NCI-H524 treated with DMSO at 0.1 percent for 48 hours (cell line): ENCODE results near the gene LMX1B.

Experiments used
- DNase-seq: peaks from one replicate; lab custom pipeline; 2025; lab: John Stamatoyannopoulos, UW

Gene LMX1B

DNA sequence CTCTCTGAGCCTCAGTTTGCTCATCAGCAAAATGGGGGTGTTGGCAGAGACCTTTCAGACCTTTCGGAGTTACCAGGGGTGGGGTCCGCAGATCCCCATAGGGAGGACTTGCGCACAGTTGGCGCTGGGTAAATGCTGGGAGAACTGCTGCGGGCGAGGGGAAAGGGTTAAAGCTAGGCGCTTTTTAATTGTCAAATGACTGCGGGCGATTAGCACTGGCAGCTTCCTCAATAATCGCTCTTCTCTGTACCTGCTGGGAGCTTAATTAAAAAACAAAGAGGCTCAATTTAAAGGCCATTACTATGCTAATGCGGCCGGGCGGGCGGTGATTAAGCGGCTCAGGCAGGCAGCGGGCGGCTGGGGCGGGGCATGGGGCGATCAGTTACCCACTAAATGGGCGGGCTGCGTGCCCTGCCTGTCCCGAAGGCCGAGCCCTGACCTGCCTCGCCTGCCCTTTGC, 63.0 kb downstream of the LMX1B start:
- DNase-seq: peak; percentile 62

DNA sequence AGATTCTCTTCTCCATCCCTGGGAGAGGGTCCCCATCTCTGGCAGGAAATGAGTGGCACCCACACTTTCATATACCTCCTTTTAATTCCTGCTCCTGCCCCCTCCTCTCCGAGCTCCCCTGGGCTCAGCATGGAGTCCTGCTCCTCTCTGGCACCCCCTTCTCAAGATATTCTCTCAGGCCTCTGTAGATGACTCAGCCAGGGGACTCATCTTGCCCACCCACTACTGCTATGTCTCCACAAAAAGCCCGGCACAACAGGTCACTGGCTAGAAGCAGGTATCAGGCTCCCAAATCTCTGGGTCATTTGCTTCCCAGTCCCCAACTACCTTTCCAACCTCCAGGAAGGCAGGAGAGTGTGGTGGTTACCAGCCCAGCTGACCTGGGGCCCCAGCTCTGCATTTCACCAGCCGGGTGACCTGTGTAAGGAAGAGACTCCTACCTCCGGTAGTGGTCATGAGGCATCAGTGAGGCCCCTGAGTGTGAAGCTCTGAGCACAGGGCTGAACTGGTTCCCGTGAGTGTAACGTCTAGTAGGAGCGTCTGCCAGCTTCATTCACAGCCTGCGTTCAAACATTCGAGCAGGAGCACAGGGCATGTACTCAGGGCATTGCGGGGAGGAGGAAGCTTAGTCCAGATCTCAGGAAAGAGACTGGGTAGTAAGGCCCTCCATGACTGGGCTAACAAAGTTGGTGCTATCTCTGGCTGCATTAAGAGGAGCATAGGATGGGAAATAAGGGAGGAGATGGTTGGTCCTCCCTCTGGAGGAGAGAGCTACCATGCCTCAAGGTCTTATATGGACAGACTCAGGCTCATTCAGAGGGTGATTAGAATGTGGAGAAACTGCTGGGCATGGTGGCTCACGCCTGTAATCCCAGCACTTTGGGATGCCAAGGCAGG, 63.7 kb downstream of the LMX1B start:
- no peak for DNase-seq

DNA sequence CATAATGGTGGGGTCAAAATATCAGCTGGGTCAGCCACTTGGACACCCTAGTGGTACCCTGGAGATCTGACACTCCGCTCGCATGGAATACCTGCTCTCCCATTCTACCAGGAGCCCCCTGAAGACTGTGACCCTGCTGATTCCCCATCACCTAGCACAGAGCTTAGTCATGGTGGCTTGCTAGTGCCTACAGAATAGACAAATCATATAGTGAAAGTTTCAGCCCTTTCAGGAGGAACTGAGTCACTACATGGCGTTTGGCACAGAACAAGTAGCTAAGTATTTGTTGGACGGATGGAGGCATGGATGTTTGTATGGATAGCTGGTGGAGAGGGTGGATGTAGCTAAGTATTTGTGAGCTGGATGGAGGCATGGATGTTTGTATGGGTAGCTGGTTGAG, 65.3 kb downstream of the LMX1B start:
- DNase-seq: no peak

DNA sequence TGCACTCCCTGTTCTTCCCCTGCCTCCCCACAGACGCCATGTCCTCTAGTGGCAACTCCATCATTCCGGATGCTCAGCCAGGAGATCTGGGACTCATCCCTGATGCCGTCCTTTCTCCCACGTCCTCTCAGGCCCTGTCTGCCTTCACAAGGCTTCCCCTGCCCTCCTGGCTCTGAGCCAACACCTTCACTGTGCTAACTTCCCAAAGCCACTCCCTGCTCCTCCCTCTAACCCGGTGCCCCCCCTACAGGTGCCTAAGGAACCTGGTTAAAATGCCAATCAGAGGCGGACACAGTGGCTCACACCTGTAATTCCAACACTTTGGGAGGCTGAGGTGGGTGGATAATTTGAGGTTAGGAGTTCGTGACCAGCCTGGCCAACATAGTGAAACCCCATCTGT, 67.6 kb downstream of the LMX1B start:
- DNase-seq: no peak

DNA sequence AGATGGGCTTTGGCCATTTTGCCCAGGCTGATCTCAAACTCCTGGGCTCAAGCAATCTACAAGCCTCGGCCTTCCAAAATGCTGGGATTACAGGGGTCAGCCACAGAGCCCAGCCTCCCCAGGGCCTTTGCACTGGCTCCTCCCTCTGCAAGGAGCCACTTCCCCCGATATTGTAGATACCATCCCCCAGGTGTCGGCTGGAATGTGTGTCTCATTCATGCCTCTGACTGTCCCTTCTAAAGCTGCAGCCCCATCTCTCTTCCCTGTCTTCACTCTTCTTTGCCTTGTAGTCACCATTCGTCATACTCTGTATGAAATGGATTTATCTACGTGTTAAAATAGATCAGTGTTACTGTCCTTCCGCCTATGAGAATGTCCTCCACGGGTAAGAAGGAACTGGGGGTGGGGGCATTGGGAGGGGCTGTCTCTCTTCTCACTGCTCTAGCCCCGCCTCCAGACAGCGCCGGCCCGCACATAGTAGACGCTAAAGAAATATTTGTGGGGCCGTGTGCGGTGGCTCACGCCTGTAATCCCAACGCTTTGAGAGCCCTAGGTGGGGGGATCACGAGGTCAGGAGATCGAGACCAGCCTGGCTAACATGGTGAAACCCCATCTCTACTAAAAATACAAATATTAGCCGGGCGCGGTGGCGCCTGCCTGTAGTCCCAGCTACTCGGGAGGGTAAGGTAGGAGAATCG, 68.5 kb downstream of the LMX1B start:
- DNase-seq: no peak

DNA sequence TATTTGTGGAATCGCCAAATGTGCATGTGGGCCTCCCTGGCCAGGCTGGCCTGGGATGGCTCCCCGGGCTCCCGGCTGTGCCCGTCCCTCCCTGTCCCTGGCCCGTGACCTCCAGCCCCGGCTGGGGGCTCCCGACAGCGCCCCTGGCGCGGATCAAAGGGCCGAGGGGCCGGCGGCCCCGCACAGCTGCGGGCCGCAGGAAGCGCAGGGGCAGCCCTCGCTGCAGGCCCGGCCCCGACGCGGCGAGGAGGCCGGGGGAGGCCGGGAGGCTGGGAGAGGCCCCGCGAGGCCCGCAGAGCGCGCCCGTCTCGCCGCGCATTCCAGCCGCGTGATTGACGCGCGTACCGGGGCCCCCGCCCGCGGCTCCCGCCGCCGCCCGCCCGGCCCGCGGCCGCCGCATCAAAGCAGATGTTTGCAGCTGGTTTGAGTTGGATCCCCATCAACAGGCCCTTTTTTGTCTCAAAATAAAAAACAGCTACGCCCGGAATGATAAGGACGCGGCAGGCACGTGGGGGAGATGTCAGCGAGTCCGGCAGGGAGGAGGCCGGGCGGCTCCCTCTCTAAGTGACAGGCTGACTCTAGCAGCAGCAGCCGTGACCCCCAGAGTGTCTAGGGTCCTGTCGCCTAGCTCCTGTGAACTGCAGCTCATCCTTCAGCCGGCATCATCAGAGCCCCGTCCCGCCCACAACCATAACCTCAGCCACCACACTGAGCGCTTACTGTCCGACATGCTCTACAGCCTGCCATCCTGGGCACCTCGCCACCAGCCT, 69.4 kb downstream of the LMX1B start:
- no peak for DNase-seq

DNA sequence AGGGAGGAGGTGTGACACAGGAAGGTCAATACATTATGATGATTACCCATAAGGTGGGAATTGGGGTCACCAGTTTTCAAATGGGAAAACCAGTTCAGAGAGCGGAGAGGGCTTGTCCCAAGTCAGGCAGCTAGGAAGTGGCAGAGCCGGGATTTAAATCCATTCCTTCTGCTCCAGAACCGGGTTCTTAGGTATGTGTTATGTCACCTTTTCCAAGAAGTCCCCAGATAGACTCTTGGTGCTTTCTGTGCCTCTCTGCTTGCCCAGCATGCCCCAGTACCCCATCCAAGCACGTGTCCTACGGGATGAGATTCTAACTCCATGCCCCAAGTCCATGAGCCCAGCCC, 69.9 kb downstream of the LMX1B start:
- DNase-seq: no peak

DNA sequence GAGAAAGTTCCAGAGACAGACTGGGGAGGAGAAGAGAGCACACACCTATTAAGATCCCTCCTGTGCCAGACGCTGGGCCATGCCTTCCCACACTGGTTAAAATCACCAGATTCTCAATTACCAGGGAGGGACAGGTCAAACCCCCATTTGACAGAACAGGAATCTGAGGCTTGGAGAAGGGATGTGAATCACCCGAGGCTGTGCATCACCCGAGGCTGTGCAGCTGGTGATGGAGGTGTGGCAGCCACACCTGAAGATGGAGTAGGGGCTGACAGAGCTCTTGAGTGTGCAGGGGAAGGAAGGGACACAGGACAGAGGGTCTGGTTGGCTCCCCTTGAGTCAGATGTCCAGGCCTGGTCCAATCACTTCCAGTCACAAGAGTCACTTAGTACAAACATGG, 70.6 kb downstream of the LMX1B start:
- DNase-seq: no peak

DNA sequence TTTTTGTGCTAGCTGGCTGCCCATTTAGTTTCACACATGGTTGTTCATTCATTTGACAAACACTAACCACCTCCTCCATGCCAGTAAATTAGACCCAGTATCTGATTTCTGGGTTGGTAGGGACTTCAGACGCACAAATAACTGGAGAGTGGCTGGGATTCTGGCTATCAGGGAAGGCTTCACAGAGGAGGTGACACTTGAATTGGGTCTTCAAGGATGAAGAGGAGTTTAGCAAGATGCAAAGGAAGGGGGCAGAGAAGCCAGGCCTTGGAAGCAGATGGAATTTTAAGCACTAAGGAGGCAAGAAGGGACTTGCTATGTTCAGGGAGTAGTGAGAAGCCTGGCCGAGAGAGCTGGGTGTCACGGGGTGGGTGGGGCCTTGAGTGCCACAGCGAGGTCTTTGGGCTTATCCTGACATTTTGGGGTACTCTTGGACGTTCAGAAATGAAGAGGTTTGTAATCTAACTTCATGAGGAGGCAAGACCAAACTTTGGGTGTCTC, 71.3 kb downstream of the LMX1B start:
- no peak for DNase-seq

DNA sequence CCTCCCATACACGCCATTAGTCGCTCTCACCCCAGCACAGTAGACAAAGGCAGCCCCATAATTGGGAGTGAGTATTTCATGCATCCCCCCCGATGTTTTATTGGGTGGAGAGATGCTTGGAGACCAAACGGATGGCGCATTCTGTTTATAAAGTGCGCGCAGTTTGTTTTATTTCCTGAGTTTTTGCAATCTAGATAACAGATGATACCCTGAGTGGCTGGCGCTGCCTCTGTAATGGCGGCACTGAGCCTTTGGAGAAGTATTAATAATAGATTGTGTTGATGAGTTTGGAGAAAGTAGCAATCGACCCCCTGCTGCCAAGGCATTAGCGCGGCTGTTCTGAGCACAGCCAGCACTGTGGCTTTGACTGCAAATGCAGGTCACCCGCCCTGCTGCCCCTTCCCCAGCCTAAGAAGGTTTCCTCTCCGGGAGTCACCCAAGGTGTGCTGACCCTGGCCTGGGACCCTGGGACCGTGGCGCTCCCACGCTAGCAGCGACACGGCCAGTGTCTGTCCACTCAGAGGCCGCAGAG, 74.3 kb downstream of the LMX1B start:
- DNase-seq: no peak

DNA sequence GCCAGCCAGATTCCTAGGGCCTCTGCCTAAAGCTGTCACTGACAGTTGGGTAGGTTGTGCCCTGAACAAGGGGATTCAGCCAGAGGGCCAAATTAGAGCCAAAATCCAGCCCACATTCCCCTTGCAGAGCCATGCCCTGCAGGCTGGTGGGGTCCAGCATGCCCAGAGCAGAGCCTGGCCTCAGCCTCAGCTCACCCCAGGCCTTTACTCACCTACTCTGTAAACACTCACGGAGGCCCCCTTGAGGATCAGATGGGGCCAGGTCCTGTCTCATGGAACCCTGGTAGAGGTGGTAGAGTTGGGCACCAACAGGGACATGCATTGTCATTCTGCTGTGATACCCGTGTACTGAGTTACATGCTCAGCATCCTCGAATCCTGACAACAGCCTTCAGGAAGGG, 74.9 kb downstream of the LMX1B start:
- DNase-seq: no peak

DNA sequence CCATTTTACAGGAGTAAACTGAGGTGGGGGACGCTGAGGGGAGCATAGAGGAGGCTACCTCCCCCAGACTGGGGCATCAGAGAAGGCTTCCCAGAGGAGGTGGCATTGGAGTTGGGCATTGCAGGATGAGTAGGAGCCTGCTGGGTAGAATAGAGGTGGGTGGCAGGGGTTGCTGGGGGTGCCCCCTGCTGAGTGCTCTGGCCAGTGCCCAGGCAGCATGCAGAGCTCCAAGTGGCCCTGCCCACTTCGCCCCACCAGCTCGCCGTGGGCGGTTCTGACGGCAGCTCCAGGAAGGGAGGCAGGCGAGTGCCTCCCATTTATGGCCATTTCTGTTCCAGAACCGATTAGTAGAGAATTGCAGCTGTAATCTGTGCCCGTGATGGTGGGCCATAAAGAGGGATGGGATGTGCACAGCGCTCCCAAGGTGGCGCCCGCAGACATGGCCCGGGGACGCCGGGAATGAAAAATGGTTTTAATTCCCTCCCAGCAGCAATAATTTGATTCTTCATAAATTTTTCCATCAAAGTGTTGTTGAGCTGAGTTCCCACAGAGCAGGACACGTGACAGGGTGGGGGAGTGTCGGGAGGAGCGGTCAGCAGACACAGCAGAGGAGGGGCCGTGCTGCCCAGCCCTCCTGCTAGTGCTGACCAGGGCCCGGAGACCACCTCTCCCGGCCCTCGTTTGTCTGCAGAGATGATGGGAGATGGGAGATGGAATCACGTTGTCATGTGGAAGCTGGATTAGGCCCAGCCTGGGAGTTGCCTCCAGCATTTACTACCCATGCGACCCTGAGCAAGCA, 75.5 kb downstream of the LMX1B start:
- no peak for DNase-seq

DNA sequence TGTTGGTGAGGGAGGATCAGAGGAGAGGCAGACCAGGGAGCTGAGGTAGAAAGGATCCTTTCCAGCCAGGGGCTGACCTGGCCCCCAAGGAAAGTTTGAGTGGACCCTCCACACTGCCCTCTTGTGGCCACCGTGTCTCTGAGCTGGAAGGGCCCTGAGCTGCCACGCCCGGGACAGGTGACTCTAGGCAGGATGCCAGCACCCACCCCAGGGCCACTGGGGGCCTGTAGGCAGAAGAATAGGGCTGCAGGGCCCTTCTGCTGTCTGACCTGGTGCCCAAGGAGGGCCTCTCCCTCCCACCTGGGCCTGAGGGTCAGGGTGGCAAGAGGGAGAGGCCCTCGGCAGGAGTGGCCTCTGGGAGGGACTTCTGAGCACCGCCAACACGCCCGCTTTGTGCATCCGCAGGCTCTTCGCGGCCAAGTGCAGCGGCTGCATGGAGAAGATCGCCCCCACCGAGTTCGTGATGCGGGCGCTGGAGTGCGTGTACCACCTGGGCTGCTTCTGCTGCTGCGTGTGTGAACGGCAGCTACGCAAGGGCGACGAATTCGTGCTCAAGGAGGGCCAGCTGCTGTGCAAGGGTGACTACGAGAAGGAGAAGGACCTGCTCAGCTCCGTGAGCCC, 76.8 kb downstream of the LMX1B start:
- no peak for DNase-seq

DNA sequence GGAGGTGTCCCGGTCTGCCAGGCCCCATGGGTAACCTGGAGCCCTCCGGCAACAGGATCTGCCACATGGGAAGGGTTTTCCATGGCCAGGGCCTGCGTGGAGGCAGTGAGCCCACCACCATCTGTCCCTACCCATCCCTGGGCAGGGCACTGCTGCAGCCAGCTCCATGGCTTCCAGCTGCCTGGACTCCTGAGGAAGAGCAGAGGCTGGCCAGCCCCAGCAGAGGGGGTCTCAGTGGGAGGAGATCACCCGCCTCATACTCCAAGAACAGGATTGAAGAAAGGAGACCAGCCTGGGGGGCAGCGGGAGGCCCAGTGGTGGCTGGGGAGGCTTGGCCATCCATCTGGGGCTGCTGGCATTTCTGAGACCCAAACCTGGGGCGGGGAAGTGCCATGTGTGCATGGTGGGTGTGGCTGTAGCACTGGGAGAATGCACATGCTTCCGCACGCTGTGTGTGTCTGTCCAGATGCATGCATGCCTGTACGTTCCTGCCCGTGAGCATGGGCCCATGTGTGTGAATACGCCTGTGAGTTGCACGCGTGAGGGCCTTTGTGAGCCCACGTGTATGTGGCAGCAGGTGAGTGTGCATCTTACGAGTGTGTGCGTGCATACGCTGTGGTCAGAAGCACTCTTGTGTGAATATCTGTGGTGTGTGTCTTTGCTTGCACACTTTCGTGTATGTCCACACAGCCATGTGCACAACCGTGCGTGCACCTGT, 78.5 kb downstream of the LMX1B start:
- DNase-seq: no peak

DNA sequence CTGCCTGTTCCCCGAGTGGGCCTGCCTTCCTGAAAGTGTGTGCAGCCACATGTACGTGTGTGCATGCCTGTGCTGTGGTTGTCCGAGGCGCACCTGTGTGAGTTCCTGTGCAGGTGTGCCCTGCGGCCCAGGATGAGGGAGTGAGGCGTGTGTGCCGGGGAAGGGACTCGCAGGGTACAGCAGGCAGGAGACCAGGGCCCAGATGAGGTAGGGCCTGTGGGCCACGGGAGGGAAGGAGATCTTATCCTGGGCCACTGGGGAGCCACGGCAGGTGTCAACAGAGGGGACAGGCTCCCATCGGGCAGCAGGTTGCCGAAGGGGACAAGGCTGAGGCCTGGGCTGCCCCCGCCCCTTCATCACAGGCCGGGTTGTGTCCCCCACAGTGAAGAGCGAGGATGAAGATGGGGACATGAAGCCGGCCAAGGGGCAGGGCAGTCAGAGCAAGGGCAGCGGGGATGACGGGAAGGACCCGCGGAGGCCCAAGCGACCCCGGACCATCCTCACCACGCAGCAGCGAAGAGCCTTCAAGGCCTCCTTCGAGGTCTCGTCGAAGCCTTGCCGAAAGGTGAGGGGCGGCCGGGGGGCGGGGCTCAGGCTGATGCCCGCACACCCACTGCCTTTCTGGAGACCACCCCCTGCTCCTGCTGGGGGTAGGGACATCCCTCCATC, 79.2 kb downstream of the LMX1B start:
- DNase-seq: no peak

DNA sequence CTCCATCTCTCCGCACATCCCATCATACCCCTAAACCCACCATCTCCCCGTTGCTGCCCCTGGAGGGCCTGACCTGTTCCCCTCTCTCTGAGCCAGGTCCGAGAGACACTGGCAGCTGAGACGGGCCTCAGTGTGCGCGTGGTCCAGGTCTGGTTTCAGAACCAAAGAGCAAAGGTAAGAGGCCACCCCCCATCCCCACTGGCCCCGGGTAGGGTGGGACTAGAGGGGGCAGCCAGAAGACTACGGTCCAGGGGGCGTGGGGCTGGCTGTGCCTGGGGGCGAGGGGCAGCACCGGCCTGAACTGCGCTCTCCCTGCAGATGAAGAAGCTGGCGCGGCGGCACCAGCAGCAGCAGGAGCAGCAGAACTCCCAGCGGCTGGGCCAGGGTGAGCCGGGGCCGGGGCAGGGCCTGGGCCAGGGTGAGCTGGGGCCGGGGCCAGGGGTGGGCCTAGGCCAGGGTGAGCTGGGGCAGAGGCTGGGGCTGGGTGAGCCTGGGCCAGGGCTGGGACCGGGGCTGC, 79.8 kb downstream of the LMX1B start:
- DNase-seq: no peak

DNA sequence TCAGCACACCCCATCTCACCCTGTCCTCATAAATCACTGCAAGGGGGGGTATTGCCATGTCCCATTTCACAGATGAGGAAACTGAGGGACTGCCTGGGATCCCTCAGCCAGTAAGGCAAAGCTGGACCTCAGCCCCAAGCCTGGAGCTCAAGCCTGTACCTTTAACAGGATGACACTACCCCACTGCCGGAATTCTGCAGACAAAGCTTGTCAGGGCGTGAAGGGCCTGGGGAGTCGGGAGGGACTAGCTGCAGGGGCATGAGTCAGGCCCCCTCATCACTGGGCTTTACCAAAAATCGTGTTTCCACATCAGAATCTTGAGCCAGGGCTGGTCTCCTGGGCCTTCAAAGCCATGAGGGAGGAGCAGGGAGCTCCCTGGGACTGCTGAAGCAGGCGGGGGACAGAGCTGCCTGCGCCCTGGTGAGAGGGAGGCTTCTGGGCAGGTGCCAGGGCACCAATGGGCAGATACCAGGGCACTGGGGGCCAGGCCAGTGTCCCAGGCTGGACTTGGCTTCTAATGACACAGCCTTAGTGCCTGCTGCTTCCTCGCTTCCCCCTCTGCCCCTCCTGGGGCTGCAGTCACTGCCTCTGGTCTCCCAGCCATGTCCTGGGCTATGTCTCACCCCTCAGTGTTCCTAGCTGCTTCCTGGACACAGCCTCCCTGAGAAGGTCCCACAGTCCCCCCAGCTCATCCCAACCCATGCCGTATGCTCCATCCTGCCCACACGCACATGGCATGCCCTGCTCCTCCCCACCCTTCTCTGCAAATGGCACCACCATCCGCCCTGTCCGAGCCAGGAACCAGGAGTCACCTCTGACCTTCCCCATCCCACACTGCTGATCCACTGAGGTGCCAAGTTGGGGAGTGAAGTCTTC, 80.7 kb downstream of the LMX1B start:
- no peak for DNase-seq

DNA sequence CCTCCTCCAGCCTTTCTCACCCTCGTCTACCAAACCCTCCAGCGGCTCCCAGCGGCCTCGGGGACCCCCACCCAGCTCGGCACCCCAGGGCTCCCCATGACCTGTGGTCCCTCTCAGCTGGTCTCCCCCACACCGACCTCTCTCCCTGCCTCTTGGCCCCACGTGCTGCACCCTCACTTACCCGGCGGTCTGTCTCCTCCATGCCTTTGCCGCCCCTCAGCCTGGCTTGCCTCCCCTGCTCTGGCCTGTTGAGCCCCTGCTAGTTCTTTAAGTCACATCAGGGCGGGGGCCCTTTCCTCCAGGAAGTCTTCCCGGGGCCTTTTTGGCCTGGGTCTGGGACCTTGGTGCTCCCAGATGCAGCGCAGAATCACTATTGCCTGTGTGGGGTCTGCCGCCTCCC, 81.5 kb downstream of the LMX1B start:
- no peak for DNase-seq
